GM18505 (cell line): ENCODE data around the gene TRAF6.

ENCODE experiments used
- ATAC-seq: cut with Tn5 transposase; IDR thresholded peaks from one replicate; pipeline ENCODE4 v1.9.1; 2021; ENCODE audit not compliant: unreplicated experiment
- POLR2A ChIP-seq: IDR thresholded peaks from 4 replicates; pipeline ENCODE4 v1.6.1; 2011; ENCODE audit warnings: borderline replicate concordance; ENCODE audit not compliant: insufficient read depth, insufficient read length; ENCODE audit errors: extremely low read depth

TRAF6 gene

DNA sequence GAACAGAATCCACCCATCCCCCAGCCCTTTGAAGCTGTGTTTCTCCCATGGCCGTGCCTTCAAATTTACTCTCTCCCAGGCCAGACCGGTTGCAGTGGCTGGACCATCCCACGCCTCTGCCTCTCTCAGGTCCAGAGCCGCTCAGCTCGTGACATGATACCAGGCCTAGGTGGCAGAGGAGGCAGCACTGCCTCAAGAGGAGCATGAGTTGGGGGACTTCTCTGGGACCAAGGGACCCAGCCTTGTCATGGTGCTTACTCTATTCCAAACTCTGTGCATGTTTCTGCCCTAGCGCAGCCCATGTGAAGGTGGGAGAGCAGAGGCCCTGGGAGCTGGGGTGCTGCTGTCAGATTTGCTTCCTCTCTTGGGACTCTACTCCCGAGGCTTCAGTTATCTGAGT lies 51.0 kb downstream of the TRAF6 start:
- no peak for ATAC-seq
- no peak for TF ChIP-seq POLR2A

DNA sequence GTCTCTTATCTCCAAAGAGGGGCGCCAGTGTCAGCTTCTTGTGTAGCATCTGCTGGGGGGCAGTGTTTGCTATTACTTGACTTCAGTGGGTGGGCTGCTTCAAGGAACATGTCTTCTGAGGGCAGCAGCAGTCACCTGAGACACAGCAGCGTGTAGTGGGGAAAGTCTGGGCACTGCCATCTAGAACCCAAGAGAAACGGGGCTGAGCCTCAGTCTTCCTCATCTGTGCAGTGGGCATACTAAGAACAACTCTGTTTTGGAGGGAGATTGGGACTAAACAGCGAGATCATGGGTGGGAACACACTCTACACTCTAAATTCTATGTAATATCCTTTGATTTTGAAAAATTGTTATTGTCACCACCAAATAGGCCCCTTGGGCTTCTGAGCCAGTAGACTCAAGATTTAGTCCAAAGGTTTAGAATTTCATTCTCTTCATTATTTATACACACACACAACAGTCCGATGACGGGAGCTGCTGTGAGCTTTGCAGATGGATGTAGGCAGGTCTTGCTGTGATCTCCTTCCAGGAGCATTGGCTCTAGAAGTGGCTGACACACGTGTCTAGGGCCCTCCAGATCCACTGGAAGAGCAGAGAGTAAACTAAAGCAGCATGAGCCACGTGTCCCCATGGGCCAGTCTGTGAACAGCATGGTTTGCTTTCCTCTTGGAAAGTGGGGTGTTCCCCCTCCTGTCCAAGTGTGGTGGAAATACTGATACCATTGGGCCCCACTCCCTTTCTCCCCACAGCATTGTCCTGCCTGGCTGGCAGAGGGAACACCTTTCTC lies 51.8 kb downstream of the TRAF6 start:
- ATAC-seq = no peak
- TF ChIP-seq POLR2A = no peak

DNA sequence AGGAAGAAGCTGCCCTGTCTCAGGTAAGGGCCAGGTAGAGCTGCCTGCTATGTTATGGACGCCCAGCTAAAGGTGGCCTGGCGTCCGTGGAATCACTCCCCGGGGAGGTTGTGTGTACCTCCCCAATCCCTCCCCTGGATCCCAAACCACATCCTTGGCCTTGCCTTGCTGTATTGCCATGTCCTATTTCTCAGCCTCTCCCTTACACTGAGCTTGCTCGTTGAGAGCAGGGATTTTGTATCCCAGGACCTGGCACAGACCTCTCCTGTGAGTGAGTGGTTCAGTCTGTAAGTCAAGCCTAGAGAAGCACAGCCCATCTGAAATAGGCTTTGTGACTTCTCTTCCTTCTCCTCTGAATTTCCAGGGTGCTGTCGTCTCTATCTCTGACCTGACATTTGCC lies 53.9 kb downstream of the TRAF6 start:
- ATAC-seq = no peak

DNA sequence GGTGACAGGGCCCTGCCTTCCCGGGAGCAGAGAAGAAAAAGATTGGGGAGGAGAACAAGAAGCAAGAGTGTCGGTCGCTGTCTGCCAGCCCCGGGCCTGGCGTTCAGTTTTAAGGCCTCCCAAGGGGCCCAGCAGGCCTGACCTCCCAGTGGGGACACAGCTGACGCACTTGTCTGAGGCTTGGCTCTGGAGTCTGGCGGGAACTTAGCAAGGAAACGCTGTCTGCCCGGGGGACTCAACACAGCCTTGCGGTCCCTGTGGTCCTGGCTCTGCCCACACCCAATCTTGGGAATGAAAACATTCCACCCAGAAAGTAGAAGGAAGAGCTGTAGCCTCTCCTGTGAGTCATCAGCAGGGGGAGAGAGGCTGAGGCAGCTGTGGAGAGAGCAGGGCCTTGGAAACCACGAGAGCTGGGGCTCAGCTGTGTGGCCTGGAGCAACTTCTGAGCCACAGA lies 54.4 kb downstream of the TRAF6 start:
- no peak for ATAC-seq
- no peak for TF ChIP-seq POLR2A

More for the DNA sequence above, 53.9 kb downstream of the TRAF6 start:
- TF ChIP-seq POLR2A = no peak

DNA sequence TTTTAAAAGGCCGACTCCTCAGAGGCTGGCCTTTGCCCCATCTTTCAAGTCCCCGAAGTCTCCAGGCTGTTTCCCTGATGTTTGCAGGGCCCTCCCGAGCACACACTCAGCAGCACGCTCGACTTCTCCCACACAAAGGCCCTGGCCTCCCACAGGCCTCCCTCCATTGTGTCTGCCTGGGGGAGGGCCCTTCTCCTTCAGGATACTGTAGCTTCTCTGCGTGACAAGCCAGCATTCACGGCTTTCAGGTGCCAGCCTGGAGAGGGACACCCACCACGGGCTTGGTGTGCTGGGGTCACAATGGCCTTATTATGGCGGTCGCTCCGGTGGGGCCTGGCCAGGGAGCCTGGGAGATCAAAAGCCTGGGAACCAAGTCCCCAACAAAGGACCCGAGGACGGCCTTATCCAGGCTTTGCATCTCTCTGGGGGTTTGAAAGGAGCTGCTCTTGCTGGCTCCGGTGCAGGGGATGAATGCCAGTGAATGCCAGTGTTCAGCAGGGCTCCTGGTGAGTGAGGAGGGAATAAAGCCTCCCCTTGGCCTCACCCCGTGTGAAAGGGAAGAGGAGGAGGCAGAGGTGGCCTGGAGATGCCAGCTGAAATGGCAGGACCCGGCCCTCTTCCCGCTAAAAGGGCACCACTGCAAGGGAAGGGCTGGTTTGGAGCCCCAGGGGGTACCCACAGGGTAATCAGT lies 55.0 kb downstream of the TRAF6 start:
- no peak for TF ChIP-seq POLR2A
- no peak for ATAC-seq

DNA sequence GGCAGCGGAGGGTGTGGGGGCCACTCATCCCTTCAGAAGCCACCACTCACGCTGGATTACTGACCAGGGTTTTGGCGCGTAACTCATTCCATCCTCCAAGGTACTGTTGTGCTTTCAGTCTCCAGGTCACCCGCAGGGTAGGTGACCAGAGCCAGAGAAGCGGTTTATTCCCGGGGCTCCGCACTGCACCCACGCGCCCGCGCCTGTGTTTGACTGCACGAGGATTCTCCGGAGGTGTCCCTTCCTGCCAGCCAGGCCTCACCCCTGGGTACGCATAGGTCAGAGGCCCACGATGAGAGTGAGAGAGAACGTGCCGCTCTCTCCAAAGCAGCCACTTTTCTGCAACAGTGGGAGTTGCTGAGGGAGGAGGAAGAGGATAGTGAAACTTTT lies 55.5 kb downstream of the TRAF6 start:
- TF ChIP-seq POLR2A = no peak
- no peak for ATAC-seq

DNA sequence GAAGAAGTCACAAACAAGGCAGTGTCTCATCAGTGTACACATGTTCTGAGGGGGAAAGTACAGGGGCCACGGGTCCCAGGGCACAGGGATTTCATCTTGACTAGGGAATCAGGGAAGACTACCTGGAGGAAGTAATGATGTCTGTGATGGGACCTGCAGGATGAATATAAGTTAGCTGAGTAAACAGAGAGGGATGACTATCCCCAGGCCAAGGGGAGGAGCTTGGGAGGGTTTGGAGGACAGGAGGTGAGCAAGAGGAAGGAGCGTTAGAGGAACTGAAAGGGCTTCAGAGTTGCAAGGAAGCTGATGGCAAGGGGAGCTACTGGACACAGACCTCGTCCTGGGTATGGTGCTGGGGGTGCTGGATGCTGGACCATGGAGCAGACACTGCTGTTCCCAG lies 56.4 kb downstream of the TRAF6 start:
- ATAC-seq = no peak
- TF ChIP-seq POLR2A = no peak

DNA sequence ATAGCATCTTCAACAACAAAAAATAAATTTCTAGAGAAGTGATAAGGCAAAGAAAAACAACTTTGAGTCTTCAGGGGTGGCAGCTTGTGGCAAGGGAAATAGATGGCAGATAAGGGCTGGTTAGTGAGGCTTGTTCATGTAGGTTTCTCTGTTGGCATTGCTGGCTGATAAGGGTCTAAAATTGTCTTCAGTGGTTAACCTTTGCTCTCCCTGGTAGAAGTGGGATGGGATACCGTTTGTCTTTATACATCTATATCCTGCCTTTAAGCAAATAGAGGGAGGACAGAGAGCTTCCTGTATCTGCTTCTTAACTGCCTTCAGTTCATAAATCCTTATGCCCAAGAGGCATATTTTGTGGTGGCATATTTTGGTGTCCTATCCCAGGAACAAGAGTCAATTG lies 57.1 kb downstream of the TRAF6 start:
- ATAC-seq = no peak
- no peak for TF ChIP-seq POLR2A

DNA sequence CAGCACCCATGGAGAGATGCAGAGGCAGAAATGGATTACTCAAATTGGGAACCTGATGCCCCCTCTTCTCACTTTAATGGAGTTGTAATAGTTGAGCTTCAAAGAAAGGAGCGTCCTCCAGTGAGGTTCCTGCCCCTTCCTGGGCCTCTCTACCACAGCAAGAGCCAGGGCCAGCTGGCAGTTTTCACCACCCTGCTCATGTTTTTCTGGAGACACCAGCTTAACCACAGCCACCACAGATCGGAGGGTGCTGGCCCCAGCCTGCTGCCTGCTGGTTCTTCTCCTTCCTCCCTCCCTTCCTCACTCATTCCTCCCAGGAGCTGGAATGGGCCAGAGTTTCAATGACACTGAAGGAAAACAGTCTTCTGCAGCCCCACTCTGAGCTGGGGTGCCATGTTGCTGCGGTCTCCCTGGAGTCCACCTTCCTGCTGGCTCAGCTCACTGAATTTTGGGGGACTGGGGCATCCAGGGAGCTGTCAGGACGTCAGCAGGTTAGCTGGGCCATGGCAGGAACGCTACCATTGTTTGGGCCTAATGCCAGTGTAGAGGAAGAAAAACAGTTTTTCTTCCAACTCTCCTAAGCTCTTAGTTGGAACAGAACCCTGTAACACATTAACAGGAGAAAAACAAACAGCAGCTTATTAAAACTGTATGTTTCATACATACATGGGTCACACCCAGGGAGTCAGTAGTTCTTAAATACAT lies 57.7 kb downstream of the TRAF6 start:
- TF ChIP-seq POLR2A = no peak

DNA sequence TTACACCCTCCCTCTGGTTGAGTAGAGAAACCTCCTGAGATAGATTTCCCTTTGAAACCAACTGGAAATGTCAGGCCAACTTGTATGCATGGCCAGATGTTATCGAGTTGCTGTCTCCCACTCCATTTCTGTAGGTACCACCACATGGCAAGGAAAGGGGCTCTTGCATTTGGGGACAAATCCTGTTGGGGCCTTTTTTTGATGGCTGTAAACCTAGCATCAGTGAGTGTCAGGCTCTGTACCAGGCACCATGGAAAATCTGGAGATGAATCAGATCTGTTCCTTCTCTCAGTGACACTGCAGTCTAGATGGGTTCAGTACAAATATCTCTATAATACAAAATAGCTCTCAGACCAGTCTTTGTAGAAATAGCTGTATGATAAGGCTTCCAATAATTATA lies 58.4 kb downstream of the TRAF6 start:
- ATAC-seq = no peak
- TF ChIP-seq POLR2A = no peak

More for the DNA sequence above, 57.7 kb downstream of the TRAF6 start:
- no peak for ATAC-seq

DNA sequence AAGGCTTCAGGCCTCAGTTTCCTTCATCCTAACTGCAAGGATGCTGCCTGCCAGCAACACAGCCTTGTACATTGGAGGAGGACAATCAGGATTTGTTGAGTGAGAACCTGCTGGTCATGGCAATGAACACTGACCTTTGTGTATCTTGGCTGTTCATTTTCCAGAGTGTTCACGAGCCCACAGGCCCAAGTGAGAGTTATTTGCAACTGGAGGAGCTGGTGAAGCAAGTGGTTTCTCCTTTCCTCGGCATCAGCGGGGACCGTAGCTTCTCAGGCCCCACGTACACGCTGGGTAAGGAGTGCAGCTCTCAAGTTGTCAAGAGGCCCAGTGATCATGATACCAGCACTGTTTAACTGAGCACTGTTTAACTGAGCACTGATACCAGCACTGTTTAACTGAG lies 59.0 kb downstream of the TRAF6 start:
- ATAC-seq = no peak
- TF ChIP-seq POLR2A = no peak

DNA sequence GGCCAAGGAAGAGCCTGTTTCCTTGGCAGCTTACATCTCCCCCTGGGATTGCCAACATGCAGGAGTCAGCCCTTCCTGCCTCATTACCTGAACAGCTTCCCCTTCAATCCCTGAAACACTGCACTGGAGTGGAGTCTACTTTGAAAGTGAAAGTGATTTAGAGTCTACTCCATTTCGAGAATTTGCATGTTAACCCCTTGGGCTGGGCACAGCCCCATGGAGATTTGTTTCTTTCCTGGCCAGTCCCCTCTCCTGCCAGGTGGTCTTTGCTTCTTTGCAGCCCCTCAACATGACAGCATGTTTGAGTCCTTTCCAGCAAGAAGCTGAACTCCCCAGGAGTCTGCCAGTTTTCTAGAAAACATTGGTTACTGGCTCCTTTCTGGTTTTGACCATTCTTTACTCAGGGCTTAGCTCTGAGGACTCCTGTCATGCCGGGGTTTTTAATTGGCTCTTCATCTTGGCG lies 59.9 kb downstream of the TRAF6 start:
- no peak for TF ChIP-seq POLR2A
- peak; percentile 73 for ATAC-seq

DNA sequence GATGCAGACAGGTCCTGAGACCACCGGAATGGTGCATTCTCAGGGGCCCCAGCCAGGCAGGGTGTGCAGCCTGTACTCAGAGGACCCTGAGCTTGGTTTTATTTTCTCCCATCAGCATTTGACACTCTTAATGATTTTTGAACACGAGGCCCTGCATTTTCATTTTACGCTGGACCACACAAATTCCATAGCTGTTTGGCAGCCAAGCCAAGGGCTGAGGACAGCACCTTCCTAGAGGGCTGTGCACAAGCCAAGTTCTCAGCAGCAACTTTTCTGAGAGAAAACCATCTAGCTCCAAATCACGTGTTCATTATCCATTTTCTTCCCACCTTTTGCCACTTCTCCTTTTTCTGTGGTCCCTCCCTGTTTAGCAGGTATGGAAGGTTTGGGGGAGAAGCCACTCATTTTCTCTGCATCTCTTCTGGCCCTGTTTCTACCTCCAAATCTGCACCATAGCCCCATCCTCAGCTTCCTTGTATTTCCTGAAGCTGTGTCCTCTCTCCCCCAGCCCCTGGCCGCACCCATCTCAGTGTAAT lies 60.4 kb downstream of the TRAF6 start:
- ATAC-seq = peak; percentile 11
- no peak for TF ChIP-seq POLR2A

DNA sequence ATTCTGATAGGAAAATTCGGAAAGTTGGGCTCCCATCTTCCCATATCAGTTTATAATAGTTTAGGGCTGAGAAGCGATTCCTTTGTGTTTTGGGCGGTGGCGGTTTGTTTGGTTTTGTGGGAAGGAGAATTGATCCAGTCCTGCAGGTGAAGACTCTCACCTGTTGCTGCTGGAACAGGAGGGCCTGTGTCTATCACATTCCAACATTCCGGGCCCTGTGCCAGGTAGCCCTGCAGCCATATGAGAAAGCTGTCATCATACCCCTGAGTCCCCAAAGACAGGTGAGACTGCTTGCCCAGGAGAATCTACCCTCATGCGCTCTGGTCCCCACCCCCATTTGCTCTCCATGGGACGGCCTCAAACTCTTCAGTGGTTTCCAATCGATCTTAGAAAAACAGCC lies 62.1 kb downstream of the TRAF6 start:
- no peak for ATAC-seq
- TF ChIP-seq POLR2A = no peak

DNA sequence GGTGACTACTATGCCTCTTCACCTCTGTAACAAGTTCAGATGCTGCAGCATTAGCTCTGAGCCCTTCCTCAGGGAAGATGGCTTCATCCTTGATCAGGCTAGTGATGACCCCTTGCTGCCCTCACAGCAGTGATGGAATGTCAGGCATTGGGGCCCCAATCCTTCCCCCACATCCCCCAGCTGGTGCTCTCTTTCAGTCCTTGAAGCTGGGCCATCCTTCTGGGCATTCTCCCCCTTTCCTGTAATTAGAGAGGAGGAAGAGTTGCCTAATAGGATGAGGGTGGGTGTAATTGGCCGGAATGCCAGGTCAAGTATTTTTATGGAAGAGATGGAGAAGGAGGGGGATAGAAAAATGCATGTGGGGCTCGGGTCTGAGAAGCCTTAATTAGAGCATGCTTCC lies 62.6 kb downstream of the TRAF6 start:
- no peak for TF ChIP-seq POLR2A
- no peak for ATAC-seq
